ENCODE data around the gene ZNF385D.

DNA sequence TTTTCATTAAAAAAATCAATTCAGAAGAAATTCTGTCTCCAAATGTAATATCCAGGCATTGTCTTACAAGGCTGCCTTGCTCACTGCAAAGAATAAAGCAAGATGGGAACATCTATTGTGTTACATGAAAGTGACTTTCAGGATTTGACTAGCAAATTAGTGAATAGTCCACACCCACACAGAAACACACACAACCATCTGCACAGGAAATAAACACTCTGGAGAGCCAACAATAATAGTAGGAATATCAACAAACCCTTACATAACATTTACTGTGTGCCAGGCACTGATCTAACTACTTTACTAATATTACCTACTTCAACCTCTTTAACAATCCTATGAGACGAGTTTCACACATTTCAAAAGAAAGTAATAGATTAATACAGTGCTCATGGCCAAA is 28.9 kb upstream of the ZNF385D start:
- TF ChIP-seq, protein P1, sequence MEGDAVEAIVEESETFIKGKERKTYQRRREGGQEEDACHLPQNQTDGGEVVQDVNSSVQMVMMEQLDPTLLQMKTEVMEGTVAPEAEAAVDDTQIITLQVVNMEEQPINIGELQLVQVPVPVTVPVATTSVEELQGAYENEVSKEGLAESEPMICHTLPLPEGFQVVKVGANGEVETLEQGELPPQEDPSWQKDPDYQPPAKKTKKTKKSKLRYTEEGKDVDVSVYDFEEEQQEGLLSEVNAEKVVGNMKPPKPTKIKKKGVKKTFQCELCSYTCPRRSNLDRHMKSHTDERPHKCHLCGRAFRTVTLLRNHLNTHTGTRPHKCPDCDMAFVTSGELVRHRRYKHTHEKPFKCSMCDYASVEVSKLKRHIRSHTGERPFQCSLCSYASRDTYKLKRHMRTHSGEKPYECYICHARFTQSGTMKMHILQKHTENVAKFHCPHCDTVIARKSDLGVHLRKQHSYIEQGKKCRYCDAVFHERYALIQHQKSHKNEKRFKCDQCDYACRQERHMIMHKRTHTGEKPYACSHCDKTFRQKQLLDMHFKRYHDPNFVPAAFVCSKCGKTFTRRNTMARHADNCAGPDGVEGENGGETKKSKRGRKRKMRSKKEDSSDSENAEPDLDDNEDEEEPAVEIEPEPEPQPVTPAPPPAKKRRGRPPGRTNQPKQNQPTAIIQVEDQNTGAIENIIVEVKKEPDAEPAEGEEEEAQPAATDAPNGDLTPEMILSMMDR (IDR thresholded peaks at IDR 0.05; ENCODE audit: low read depth, low read length), result no peak
- TF ChIP-seq POLR2A (IDR thresholded peaks at IDR 0.05; ENCODE audit: extremely low read depth, insufficient read length), result no peak

Data from NB4 (cell line).